ENCODE results near the gene RUNDC1.

RUNDC1 gene

DNA sequence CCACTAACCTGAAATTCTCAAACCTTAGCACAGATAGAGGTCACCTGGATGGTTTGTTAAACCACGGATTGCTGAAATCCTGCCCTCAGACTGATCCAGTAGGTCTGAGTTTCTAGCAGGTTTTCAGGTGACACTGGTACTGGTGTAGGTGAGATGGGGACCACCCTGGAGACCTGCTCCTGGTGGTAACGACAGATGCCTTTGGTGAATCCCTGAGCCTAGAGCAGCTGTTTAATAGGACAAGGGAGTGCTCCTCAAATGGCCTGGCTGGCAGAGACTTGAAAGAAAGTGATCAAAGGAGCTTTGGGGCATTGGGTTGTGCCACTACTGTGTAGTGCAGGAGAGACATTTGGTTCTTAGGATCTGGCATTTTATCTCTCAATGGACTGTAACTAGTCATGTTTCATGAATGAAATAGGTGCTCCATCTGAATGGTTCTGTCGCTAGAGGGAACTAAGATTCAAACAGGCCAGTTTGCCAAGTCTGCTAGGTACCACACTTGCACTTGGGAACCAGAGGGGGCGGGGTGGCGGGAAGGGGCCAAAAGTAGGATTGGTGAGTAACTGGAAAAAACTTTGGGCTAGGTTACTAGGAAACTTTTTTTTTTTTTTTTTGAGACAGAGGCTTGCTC, 23.3 kb downstream of the RUNDC1 start (continued):
- TF ChIP-seq, protein P1, sequence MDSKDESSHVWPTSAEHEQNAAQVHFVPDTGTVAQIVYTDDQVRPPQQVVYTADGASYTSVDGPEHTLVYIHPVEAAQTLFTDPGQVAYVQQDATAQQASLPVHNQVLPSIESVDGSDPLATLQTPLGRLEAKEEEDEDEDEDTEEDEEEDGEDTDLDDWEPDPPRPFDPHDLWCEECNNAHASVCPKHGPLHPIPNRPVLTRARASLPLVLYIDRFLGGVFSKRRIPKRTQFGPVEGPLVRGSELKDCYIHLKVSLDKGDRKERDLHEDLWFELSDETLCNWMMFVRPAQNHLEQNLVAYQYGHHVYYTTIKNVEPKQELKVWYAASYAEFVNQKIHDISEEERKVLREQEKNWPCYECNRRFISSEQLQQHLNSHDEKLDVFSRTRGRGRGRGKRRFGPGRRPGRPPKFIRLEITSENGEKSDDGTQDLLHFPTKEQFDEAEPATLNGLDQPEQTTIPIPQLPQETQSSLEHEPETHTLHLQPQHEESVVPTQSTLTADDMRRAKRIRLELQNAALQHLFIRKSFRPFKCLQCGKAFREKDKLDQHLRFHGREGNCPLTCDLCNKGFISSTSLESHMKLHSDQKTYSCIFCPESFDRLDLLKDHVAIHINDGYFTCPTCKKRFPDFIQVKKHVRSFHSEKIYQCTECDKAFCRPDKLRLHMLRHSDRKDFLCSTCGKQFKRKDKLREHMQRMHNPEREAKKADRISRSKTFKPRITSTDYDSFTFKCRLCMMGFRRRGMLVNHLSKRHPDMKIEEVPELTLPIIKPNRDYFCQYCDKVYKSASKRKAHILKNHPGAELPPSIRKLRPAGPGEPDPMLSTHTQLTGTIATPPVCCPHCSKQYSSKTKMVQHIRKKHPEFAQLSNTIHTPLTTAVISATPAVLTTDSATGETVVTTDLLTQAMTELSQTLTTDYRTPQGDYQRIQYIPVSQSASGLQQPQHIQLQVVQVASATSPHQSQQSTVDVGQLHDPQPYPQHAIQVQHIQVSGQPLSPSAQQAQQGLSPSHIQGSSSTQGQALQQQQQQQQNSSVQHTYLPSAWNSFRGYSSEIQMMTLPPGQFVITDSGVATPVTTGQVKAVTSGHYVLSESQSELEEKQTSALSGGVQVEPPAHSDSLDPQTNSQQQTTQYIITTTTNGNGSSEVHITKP (tag by site-specific recombination; IDR thresholded peaks at IDR 0.05): peak; percentile 91
- no peak for TF ChIP-seq ZNF76 (tag by site-specific recombination; IDR thresholded peaks at IDR 0.05; ENCODE audit: borderline replicate concordance, low read depth)
- TF ChIP-seq, protein P2, sequence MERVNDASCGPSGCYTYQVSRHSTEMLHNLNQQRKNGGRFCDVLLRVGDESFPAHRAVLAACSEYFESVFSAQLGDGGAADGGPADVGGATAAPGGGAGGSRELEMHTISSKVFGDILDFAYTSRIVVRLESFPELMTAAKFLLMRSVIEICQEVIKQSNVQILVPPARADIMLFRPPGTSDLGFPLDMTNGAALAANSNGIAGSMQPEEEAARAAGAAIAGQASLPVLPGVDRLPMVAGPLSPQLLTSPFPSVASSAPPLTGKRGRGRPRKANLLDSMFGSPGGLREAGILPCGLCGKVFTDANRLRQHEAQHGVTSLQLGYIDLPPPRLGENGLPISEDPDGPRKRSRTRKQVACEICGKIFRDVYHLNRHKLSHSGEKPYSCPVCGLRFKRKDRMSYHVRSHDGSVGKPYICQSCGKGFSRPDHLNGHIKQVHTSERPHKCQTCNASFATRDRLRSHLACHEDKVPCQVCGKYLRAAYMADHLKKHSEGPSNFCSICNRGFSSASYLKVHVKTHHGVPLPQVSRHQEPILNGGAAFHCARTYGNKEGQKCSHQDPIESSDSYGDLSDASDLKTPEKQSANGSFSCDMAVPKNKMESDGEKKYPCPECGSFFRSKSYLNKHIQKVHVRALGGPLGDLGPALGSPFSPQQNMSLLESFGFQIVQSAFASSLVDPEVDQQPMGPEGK (tag by site-specific recombination; IDR thresholded peaks at IDR 0.05): peak; percentile 54; the same call in 1 of the 2 replicates
- TF ChIP-seq, protein P3, sequence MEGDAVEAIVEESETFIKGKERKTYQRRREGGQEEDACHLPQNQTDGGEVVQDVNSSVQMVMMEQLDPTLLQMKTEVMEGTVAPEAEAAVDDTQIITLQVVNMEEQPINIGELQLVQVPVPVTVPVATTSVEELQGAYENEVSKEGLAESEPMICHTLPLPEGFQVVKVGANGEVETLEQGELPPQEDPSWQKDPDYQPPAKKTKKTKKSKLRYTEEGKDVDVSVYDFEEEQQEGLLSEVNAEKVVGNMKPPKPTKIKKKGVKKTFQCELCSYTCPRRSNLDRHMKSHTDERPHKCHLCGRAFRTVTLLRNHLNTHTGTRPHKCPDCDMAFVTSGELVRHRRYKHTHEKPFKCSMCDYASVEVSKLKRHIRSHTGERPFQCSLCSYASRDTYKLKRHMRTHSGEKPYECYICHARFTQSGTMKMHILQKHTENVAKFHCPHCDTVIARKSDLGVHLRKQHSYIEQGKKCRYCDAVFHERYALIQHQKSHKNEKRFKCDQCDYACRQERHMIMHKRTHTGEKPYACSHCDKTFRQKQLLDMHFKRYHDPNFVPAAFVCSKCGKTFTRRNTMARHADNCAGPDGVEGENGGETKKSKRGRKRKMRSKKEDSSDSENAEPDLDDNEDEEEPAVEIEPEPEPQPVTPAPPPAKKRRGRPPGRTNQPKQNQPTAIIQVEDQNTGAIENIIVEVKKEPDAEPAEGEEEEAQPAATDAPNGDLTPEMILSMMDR (tag by site-specific recombination; IDR thresholded peaks at IDR 0.05): peak; percentile 73
- TF ChIP-seq ZBTB17 (tag by site-specific recombination; IDR thresholded peaks at IDR 0.05): peak; percentile 97
- TF ChIP-seq ZSCAN23 (tag by site-specific recombination; IDR thresholded peaks at IDR 0.05): no peak
- peak; percentile 62; the same call in 1 of the 2 replicates for TF ChIP-seq ZNF600 (tag by site-specific recombination; IDR thresholded peaks at IDR 0.05)
- TF ChIP-seq ZNF292 (tag by site-specific recombination; IDR thresholded peaks at IDR 0.05; ENCODE audit: borderline replicate concordance, low read depth): no peak
- no peak for TF ChIP-seq YY1 (tag by site-specific recombination; IDR thresholded peaks at IDR 0.05)
- TF ChIP-seq ZNF629 (tag by site-specific recombination; IDR thresholded peaks at IDR 0.05): peak; percentile 16; the same call in 1 of the 2 replicates
- TF ChIP-seq ZBTB21 (tag by site-specific recombination; IDR thresholded peaks at IDR 0.05): no peak
- TF ChIP-seq, protein P4, sequence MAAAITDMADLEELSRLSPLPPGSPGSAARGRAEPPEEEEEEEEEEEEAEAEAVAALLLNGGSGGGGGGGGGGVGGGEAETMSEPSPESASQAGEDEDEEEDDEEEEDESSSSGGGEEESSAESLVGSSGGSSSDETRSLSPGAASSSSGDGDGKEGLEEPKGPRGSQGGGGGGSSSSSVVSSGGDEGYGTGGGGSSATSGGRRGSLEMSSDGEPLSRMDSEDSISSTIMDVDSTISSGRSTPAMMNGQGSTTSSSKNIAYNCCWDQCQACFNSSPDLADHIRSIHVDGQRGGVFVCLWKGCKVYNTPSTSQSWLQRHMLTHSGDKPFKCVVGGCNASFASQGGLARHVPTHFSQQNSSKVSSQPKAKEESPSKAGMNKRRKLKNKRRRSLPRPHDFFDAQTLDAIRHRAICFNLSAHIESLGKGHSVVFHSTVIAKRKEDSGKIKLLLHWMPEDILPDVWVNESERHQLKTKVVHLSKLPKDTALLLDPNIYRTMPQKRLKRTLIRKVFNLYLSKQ (tag by site-specific recombination; IDR thresholded peaks at IDR 0.05; ENCODE audit: borderline replicate concordance): no peak
- TF ChIP-seq ZNF426 (tag by site-specific recombination; IDR thresholded peaks at IDR 0.05): no peak
- TF ChIP-seq ZNF184 (tag by site-specific recombination; IDR thresholded peaks at IDR 0.05): 0 out of 2 replicates have a peak, but pooled peaks have one; percentile 16
- TF ChIP-seq KLF10 (tag by site-specific recombination; IDR thresholded peaks at IDR 0.05): no peak; the same call in 1 of the 2 replicates
- TF ChIP-seq ZFP37 (tag by site-specific recombination; IDR thresholded peaks at IDR 0.05): no peak
- no peak for TF ChIP-seq ZNF548 (tag by site-specific recombination; IDR thresholded peaks at IDR 0.05)
- no peak for TF ChIP-seq SETDB1 (IDR thresholded peaks at IDR 0.05; ENCODE audit: insufficient read length, low read length)
- peak; percentile 42; the same call in 1 of the 2 replicates for TF ChIP-seq KLF9 (tag by site-specific recombination; IDR thresholded peaks at IDR 0.05; ENCODE audit: low read depth)
- peak; percentile 64; the same call in 1 of the 2 replicates for TF ChIP-seq SP7 (tag by site-specific recombination; IDR thresholded peaks at IDR 0.05)
- peak; percentile 58; the same call in 1 of the 2 replicates for TF ChIP-seq KLF8 (tag by site-specific recombination; IDR thresholded peaks at IDR 0.05)

Measured in HEK293 (cell line).